ENCODE data around the gene HEXIM2. TPM values are rescaled to one million over a fixed set of nuclear protein-coding genes. Genes with fewer than 3 reads are reported as not detected.

Gene HEXIM2
- total and polyA plus RNA-seq, 2 of the 13 experiments (the other 11 are each of a cell fraction or from before 2014, with no cell fraction given): 27.1 to 32.4 TPM

GRCh38 chr17:45172541-45173286 is 11.0 kb downstream of the HEXIM2 start:
- ATAC-seq (peak; percentile 66), DNase-seq (ENCODE audit: low spot score) (peak; percentile 97), FAIRE-seq (peak; percentile 92)
- peak overlapping the region; percentile 93 for H3K9ac ChIP-seq (ENCODE audit: insufficient read depth, low read depth, low read length)
- H3K4me1 ChIP-seq (ENCODE audit: insufficient read depth, low read length): peaks cover 71% of the 10 kb centered on the region
- no peaks in the 10 kb centered on the region for H3K9me3 ChIP-seq (ENCODE audit: low read length)
- 5% methylated on average over 10 of the region's 10 CpGs for whole genome bisulfite sequencing (ENCODE audit: low lambda C conversion rate)
- BruUV-seq (replicated peaks): no TSS peak
- ChIA-PET POLR2A (interaction anchor here (0.9 to 24.3 kb wide), 19 partner anchors 10 to 234 kb away, joined by 3 to 2487 read pairs (median 10); partner anchors contain the start of genes ACBD4, HEXIM1, HEXIM2 and MAP3K14), CTCF (ENCODE audit: low intra/inter-chr PET ratio, low total read pairs) (interaction anchor here (0.7 to 3.2 kb wide), 5 partner anchors 10 to 37 kb away, joined by 3 to 10 read pairs (median 3); partner anchors contain the start of genes ACBD4, HEXIM1 and HEXIM2)
- H3K36me3 ChIP-seq (replicated peaks in 1 of 2; ENCODE audit: control insufficient read depth in 1 of 2, insufficient read depth in 2 of 2, low read length in 2 of 2): peaks cover 8 to 17% of the 10 kb centered on the region in 2 experiments
- H2AFZ ChIP-seq (ENCODE audit: low read length): no peak overlapping the region
- peak overlapping the region; percentile 53 to 74 (median 65) for H3K4me3 ChIP-seq (replicated peaks in 1 of 3; ENCODE audit: insufficient read depth in 1 of 3, low read depth in 2 of 3, low read length in 3 of 3)
- H4K20me1 ChIP-seq (ENCODE audit: insufficient read depth, low read length): no peaks in the 10 kb centered on the region
- peak overlapping the region; percentile 97 for H3K27ac ChIP-seq (ENCODE audit: extremely low read length, insufficient read depth, low read length)
- no peaks in the 10 kb centered on the region for H3K79me2 ChIP-seq (ENCODE audit: insufficient read depth, low read length)
- intact Hi-C loops (cut with micrococcal nuclease; ENCODE audit: unreplicated experiment): loop anchor here (1.0 kb wide), 1 partner anchor 11 kb away; the partner anchor contains the start of gene HEXIM2
- H3K4me2 ChIP-seq (ENCODE audit: low read depth, low read length): peak overlapping the region; percentile 100
- H3K27me3 ChIP-seq (ENCODE audit: control insufficient read depth in 1 of 2, insufficient read depth in 2 of 2, low read length in 2 of 2): no peaks in the 10 kb centered on the region
- in situ Hi-C loops (cut with HindIII; ENCODE audit: extremely low pct_ligation_motif_present, low pct_unique_long_range_greater_than_20kb): no loop called here
- TF ChIP-seq KAT7 (CRISPR knock-in tag; IDR thresholded peaks at IDR 0.05; ENCODE audit: borderline replicate concordance): peak; percentile 36; the same call in 1 of the 2 replicates
- TF ChIP-seq ZBTB44 (CRISPR knock-in tag; IDR thresholded peaks at IDR 0.05): no peak
- peak; percentile 66; the same call in 1 of the 2 replicates for TF ChIP-seq SALL1 (CRISPR knock-in tag; IDR thresholded peaks at IDR 0.05)
- no peak for TF ChIP-seq ASH2L (IDR thresholded peaks at IDR 0.05; ENCODE audit: insufficient read length, low read depth, low read length)
- TF ChIP-seq ZBTB49 (CRISPR knock-in tag; IDR thresholded peaks at IDR 0.05; ENCODE audit: borderline replicate concordance): no peak
- TF ChIP-seq ZBTB20 (CRISPR knock-in tag; IDR thresholded peaks at IDR 0.05; ENCODE audit: borderline replicate concordance, low read depth): 0 out of 2 replicates have a peak, but pooled peaks have one; percentile 17
- TF ChIP-seq GATAD1 (CRISPR knock-in tag; IDR thresholded peaks at IDR 0.05): peak; percentile 51; the same call in 1 of the 2 replicates
- no peak for TF ChIP-seq TCF7 (IDR thresholded peaks at IDR 0.05; ENCODE audit: low read depth)
- peak; percentile 23; the same call in 1 of the 2 replicates for TF ChIP-seq ZHX2 (IDR thresholded peaks at IDR 0.05; ENCODE audit: low read depth)
- TF ChIP-seq ZHX2 (CRISPR knock-in tag; IDR thresholded peaks at IDR 0.05; ENCODE audit: borderline replicate concordance): no peak
- TF ChIP-seq LBX2 (CRISPR knock-in tag; IDR thresholded peaks at IDR 0.05; ENCODE audit: borderline replicate concordance): peak; percentile 66; the same call in 1 of the 2 replicates
- TF ChIP-seq SPEN (CRISPR knock-in tag; IDR thresholded peaks at IDR 0.05; ENCODE audit: low read depth): peak; percentile 86
